Mucosa of descending colon (tissue), 3 donors: ENCODE results near the gene PPP2R3C. TPM values are rescaled to one million over a fixed set of nuclear protein-coding genes. Genes with fewer than 3 reads are reported as not detected.
A peak's percentile ranks its signal among the peaks of the same experiment; 100 is the strongest.
"Not testable (repeated sequence)": the region's sequence is repeated elsewhere in the genome, so short reads cannot be mapped to it uniquely, and the experiment has no call there.

ENCODE experiments used
- ATAC-seq: fragments of 200-7000 bp; cut with Tn5 transposase; one replicate; pipeline ENCODE4 v1.9.1; 2020; ENCODE audit warnings: mild to moderate bottlenecking, moderate library complexity
- DNase-seq, 3 donors: peaks; one replicate each; pipeline ENCODE4 v3.0.0-alpha.2; 2020
- H3K36me3 ChIP-seq: fragments of 200-600 bp; one replicate; pipeline ENCODE4 v1.8.0; 2021; ENCODE audit warnings: low read depth, mild to moderate bottlenecking
- H3K4me1 ChIP-seq: fragments of 200-600 bp; one replicate; pipeline ENCODE4 v1.8.0; 2021; ENCODE audit warnings: low read depth, mild to moderate bottlenecking
- H3K4me3 ChIP-seq: fragments of 200-600 bp; one replicate; pipeline ENCODE4 v1.8.0; 2021; ENCODE audit warnings: mild to moderate bottlenecking
- H3K9me3 ChIP-seq: fragments of 200-600 bp; one replicate; pipeline ENCODE4 v1.8.0; 2021; ENCODE audit warnings: mild to moderate bottlenecking
- intact Hi-C, 2 donors: fragments of 100-400 bp; cut with DNase I in 1 of 2; cut with micrococcal nuclease in 1 of 2; formaldehyde crosslinking; loops; one replicate each; pipeline versions ENCODE4 v1.11.0 to v1.11.1; 2022; cut with DNase I, micrococcal nuclease
- total RNA-seq, 3 donors: library from RNA; stranded (reverse); fragmentation: NEBNext Ultra II Directional in 2 of 3; extraction: Animal tissue kit (Norgen Biotek cat#: 25700) in 2 of 3; gene quantifications; one replicate each; pipeline versions ENCODE4 v1.2.1 to v1.2.4, GENCODE V29; 2021 to 2023
- TF ChIP-seq, protein P1 (sequence below): fragments of 200-600 bp; IDR thresholded peaks from one replicate; pipeline ENCODE4 v1.8.0; 2022; ENCODE audit warnings: antibody characterized with exemption, mild to moderate bottlenecking
- donor health status: DM: no; HTN: no; CAD: no; lungs with moderate emphysema.
- donor health status: DM: no; HTN: no; CAD: no.
- donor health status: DM: no; HTN: yes; CAD: no.

The PPP2R3C gene
- total RNA-seq, 3 donors from 2014 or later = 21.5 to 35.5 (median 23.0) TPM

DNA sequence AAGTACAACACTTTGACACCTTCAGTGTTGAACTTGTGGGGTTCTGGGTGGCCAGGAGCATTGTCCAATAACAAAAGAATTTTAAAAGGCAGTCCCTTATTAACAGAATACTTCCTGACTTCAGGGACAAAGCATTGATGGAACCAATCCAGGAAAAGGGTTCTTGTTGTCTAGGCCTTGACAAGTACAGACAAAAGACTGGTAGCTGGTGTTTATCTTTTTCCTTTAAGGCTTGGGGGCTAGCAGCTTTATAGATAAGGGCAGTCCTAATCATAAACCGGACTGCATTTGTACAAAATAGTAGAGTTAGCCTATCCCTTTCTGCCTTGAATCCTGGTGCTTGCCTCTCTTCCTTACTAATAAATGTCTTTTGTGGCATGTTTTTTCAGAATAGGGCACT is 48.3 kb downstream of the PPP2R3C start:
- H3K4me1 ChIP-seq = peaks cover 6% of the 10 kb centered on the region
- TF ChIP-seq, protein P1, sequence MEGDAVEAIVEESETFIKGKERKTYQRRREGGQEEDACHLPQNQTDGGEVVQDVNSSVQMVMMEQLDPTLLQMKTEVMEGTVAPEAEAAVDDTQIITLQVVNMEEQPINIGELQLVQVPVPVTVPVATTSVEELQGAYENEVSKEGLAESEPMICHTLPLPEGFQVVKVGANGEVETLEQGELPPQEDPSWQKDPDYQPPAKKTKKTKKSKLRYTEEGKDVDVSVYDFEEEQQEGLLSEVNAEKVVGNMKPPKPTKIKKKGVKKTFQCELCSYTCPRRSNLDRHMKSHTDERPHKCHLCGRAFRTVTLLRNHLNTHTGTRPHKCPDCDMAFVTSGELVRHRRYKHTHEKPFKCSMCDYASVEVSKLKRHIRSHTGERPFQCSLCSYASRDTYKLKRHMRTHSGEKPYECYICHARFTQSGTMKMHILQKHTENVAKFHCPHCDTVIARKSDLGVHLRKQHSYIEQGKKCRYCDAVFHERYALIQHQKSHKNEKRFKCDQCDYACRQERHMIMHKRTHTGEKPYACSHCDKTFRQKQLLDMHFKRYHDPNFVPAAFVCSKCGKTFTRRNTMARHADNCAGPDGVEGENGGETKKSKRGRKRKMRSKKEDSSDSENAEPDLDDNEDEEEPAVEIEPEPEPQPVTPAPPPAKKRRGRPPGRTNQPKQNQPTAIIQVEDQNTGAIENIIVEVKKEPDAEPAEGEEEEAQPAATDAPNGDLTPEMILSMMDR = no peak
- H3K36me3 ChIP-seq = no peaks in the 10 kb centered on the region
- intact Hi-C loops = no loop called here
- H3K9me3 ChIP-seq = no peaks in the 10 kb centered on the region
- no peak overlapping the region for H3K4me3 ChIP-seq
- no peak for DNase-seq
- ATAC-seq = no peak

GRCh38 chr14:35072226-35072625 is 49.6 kb downstream of the PPP2R3C start:
- H3K9me3 ChIP-seq = no peaks in the 10 kb centered on the region
- H3K4me1 ChIP-seq = peaks cover 7% of the 10 kb centered on the region
- TF ChIP-seq, protein P1 = no peak
- ATAC-seq (no peak), DNase-seq (no peak)
- intact Hi-C loops = no loop called here
- no peaks in the 10 kb centered on the region for H3K36me3 ChIP-seq
- H3K4me3 ChIP-seq = no peak overlapping the region

DNA sequence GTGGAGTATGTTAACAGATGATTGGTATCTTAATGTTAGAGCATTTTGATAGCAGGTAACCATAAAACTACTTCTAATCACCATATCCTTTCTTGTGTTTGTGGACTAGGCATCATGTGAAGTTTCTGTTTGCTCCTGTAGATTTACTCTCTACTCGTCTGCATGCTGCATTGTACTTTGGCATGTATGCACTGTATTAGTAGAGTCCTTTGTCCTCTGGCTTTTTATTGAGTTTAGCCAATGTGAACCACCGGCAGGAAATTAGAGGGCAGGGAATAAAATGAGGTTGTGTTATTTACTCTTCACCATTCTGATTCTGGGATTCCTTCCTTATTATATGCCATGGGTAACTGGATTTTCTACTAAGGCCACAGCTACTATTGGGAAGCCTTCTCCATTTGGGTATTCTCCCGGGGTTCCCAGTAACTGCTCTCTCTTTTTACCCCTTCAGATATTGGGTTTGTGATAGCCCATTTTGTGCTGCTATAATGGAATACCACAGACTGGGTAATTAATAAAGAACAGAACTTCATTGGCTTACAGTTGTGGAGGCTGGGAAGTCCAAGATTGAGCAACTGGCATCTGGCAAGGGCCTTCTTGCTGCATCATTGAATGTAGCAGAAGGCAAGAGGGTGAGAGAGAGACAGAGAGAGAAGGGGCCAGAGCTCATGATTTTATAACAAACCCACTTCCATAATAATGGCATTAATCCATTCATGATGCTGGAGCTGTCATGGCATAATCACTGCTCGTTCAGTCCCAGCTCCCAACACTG is 53.4 kb downstream of the PPP2R3C start:
- DNase-seq (peak in 1 of 3 donors; percentile 60), ATAC-seq (peak; percentile 98)
- Histone ChIP-seq H3K4me1 (peaks cover 10% of the 10 kb centered on the region), H3K36me3 (no peaks in the 10 kb centered on the region), H3K9me3 (no peaks in the 10 kb centered on the region), H3K4me3 (no peak overlapping the region)
- intact Hi-C loops = no loop called here
- TF ChIP-seq, protein P1 = no peak

- intact Hi-C loops, DNase-seq, H3K9me3 ChIP-seq, H3K4me3 ChIP-seq, H3K36me3 ChIP-seq, ATAC-seq: not testable (repeated sequence)
- peaks cover 13% of the 10 kb centered on the region for H3K4me1 ChIP-seq
These were observed 56.1 kb downstream of the PPP2R3C start for GRCh38 chr14:35065731-35066130.

DNA sequence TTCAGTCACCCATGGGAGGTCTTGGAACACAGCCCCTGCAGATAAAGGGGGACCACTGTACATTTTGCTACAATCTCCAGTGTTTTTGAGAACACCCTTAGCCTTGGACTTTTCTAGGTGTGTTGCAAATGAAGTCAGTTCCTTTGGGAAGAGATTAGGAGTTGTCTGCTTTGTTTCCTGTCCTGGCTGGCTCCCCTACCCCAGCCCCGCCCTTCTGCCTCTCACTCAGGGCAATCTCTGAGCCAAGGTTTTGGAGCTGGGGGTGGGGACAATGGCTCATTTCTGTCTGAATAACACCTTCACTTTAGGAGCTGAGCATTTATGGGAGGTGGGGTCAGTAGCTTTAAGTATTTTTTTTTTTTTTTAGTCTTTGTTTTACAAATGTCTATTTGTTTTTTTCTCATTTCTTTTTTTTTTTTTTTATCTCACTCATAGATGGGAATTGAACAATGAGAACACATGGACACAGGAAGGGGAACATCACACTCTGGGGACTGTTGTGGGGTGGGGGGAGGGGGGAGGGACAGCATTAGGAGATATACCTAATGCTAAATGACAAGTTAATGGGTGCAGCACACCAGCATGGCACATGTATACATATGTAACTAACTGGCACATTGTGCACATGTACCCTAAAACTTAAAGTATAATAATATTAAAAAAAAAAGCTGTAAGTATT is 60.5 kb downstream of the PPP2R3C start:
- intact Hi-C loops, H3K9me3 ChIP-seq, H3K36me3 ChIP-seq, H3K4me1 ChIP-seq, H3K4me3 ChIP-seq: not testable (repeated sequence)
- peak; percentile 70 to 77 (median 75) for DNase-seq
- ATAC-seq = peak; percentile 99

DNA sequence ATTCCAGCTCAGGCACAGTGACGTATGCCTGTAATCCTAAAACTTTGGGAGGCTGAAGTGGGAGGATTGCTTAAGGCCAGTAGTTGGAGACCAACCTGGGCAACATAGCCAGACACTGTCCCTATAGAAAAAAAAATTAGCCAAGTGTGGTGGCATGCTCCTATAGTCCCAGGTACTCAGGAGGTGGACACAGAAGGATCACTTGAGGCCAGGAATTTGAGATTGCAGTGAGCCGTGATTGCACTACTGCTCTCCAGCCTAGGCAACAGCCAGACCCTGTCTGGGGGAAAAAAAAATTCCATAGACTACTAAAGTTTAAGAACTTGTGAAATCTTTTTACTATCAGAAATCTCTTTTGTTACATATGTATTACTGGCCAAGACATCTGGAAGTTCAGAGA is 69.2 kb downstream of the PPP2R3C start:
- TF ChIP-seq, protein P1 = no peak
- H3K4me3 ChIP-seq = no peak overlapping the region
- intact Hi-C loops = no loop called here
- H3K36me3 ChIP-seq = no peaks in the 10 kb centered on the region
- peaks cover 30% of the 10 kb centered on the region for H3K4me1 ChIP-seq
- ATAC-seq (no peak), DNase-seq (no peak)
- H3K9me3 ChIP-seq = no peaks in the 10 kb centered on the region
